Caco-2 (cell line): ENCODE results near the gene SMIM33. TPM values are rescaled to one million over a fixed set of nuclear protein-coding genes. Genes with fewer than 3 reads are reported as not detected.

ENCODE experiments used
- BruUV-seq: library from RNA; stranded (reverse); fragments of 400-500 nt; replicated peaks from 2 replicates; lab custom pipeline; 2021; lab: Mats Ljungman, UMichigan
- CTCF ChIA-PET: fragments of 300-600 bp; sonication (Branson Sonifier 250); formaldehyde crosslinking; loops from one replicate; lab custom pipeline; 2022; ENCODE audit warnings: antibody characterized with exemption; lab: Charles Lee
- POLR2A ChIA-PET: fragments of 300-600 bp; sonication (Branson Sonifier 250); formaldehyde crosslinking; loops from one replicate; lab custom pipeline; 2022; ENCODE audit warnings: antibody characterized with exemption; lab: Charles Lee
- DNase-seq, 2 experiments: peaks; one replicate each; pipeline versions ENCODE4 v3.0.0 to v3.0.0-alpha.2; 2020 to 2022
- H3K27me3 ChIP-seq: replicated peaks from 2 replicates; pipeline ENCODE4 v1.6.0; 2011; ENCODE audit warnings: low read length; ENCODE audit not compliant: control insufficient read depth, insufficient read depth
- H3K36me3 ChIP-seq: 2 replicates; pipeline ENCODE4 v1.5.1; 2011; ENCODE audit warnings: low read length; ENCODE audit not compliant: control insufficient read depth, insufficient read depth
- H3K4me1 ChIP-seq: fragments of 250-450 bp; sonication (Bioruptor Pico); 2 replicates; pipeline ENCODE4 v1.5.1; 2020; ENCODE audit warnings: mild to moderate bottlenecking
- H3K4me3 ChIP-seq: 2 replicates; pipeline ENCODE4 v1.5.1; 2011; ENCODE audit warnings: low read depth, mild to moderate bottlenecking, control low read depth, low read length
- H3K9me3 ChIP-seq: fragments of 250-450 bp; sonication (Bioruptor Pico); 2 replicates; pipeline ENCODE4 v1.5.1; 2020; ENCODE audit warnings: mild to moderate bottlenecking, moderate library complexity
- H3K27ac Mint-ChIP-seq: one replicate; pipeline ENCODE4 v1.8.0; 2022; ENCODE audit warnings: mixed read lengths; ENCODE audit not compliant: unreplicated experiment
- H3K27me3 Mint-ChIP-seq: one replicate; pipeline ENCODE4 v1.8.0; 2022; ENCODE audit warnings: mixed read lengths; ENCODE audit not compliant: insufficient read depth, unreplicated experiment
- H3K36me3 Mint-ChIP-seq: one replicate; pipeline ENCODE4 v1.8.0; 2022; ENCODE audit warnings: mild to moderate bottlenecking, mixed read lengths; ENCODE audit not compliant: insufficient read depth, unreplicated experiment
- H3K4me1 Mint-ChIP-seq: one replicate; pipeline ENCODE4 v1.8.0; 2022; ENCODE audit warnings: low read depth, mixed read lengths; ENCODE audit not compliant: unreplicated experiment
- H3K4me3 Mint-ChIP-seq: one replicate; pipeline ENCODE4 v1.8.0; 2022; ENCODE audit warnings: mild to moderate bottlenecking, moderate library complexity, mixed read lengths; ENCODE audit not compliant: unreplicated experiment
- H3K9me3 Mint-ChIP-seq: one replicate; pipeline ENCODE4 v1.8.0; 2022; ENCODE audit warnings: mixed read lengths; ENCODE audit not compliant: unreplicated experiment
- CTCF ChIP-seq, 2 experiments: fragments of 200-600 bp in 1 of 2; IDR thresholded peaks; 1 replicate in 1 of 2; 2 replicates in 1 of 2; pipeline versions ENCODE4 v1.5.1 to v1.8.0; 2011 to 2022; ENCODE audit warnings: antibody characterized with exemption in 1 of 2, control low read depth in 1 of 2, inconsistent platforms in 1 of 2, low read depth in 1 of 2, low read length in 1 of 2, mild to moderate bottlenecking in 1 of 2, moderate library complexity in 1 of 2; ENCODE audit not compliant: insufficient read depth in 1 of 2, severe bottlenecking in 1 of 2, unreplicated experiment in 1 of 2
- intact Hi-C: fragments of 100-400 bp; cut with micrococcal nuclease; formaldehyde crosslinking; loops from one replicate; pipeline ENCODE4 v1.10.0; 2022; ENCODE audit not compliant: unreplicated experiment
- total RNA-seq: library from RNA; stranded (reverse); gene quantifications from 2 replicates; pipeline ENCODE4 v1.2.3, GENCODE V29; 2022

SMIM33 gene
- total RNA-seq, 1 experiment from 2014 or later = not detected

- intact Hi-C loops = no loop called here
- CTCF ChIA-PET = no interaction called here
- Mint-ChIP-seq H3K27ac (no peak overlapping the region), H3K27me3 (no peaks in the 10 kb centered on the region), H3K9me3 (no peaks in the 10 kb centered on the region), H3K4me3 (no peak overlapping the region), H3K36me3 (no peaks in the 10 kb centered on the region), H3K4me1 (no peaks in the 10 kb centered on the region)
- Histone ChIP-seq H3K4me1 (peaks cover 2% of the 10 kb centered on the region), H3K9me3 (no peaks in the 10 kb centered on the region), H3K27me3 (no peaks in the 10 kb centered on the region), H3K4me3 (no peak overlapping the region), H3K36me3 (no peaks in the 10 kb centered on the region)
- DNase-seq = no peak
- no peak for TF ChIP-seq CTCF (IDR thresholded peaks at IDR 0.05; ENCODE audit: insufficient read depth in 1 of 2, low read depth in 1 of 2, low read length in 1 of 2, severe bottlenecking in 1 of 2, unreplicated experiment in 1 of 2)
- POLR2A ChIA-PET = no interaction called here
- no TSS peak for BruUV-seq
These were observed 16.9 kb upstream of the SMIM33 start for GRCh38 chr5:139453683-139454567.

GRCh38 chr5:139454568-139455290 lies 16.1 kb upstream of the SMIM33 start:
- Mint-ChIP-seq H3K4me3 (no peak overlapping the region), H3K9me3 (no peaks in the 10 kb centered on the region), H3K4me1 (no peaks in the 10 kb centered on the region), H3K27me3 (no peaks in the 10 kb centered on the region), H3K27ac (no peak overlapping the region), H3K36me3 (no peaks in the 10 kb centered on the region)
- DNase-seq = no peak
- BruUV-seq = no TSS peak
- ChIA-PET POLR2A (no interaction called here), CTCF (no interaction called here)
- no peak overlapping the region for H3K4me3 ChIP-seq
- peaks cover 10% of the 10 kb centered on the region for H3K4me1 ChIP-seq
- intact Hi-C loops = no loop called here
- no peaks in the 10 kb centered on the region for H3K27me3 ChIP-seq
- no peaks in the 10 kb centered on the region for H3K9me3 ChIP-seq
- TF ChIP-seq CTCF (IDR thresholded peaks at IDR 0.05; ENCODE audit: insufficient read depth in 1 of 2, low read depth in 1 of 2, low read length in 1 of 2, severe bottlenecking in 1 of 2, unreplicated experiment in 1 of 2) = no peak
- no peaks in the 10 kb centered on the region for H3K36me3 ChIP-seq

DNA sequence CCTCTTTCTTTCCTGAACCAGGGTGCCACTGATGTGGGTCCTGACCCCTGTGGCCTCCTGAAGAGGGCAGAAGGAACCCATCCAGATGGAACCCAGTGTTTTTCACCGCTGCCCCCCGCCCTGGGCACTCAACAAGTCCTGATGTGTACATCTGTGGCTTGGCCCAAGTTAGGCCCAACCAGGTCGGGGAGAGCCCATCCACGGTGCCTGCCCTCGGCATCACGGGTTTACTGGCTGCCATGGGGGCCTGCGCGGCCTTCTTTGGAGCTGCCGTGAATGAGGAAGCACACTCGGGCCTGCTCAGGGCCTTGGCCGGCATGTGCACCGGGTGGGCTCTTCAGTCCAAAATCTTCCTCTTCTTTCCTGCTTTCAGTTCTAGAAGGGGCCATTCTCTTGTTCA lies 14.0 kb upstream of the SMIM33 start:
- TF ChIP-seq CTCF (IDR thresholded peaks at IDR 0.05; ENCODE audit: insufficient read depth in 1 of 2, low read depth in 1 of 2, low read length in 1 of 2, severe bottlenecking in 1 of 2, unreplicated experiment in 1 of 2) = no peak
- Mint-ChIP-seq H3K27me3 (no peaks in the 10 kb centered on the region), H3K27ac (no peak overlapping the region), H3K9me3 (no peaks in the 10 kb centered on the region), H3K4me3 (no peak overlapping the region), H3K4me1 (no peaks in the 10 kb centered on the region), H3K36me3 (no peaks in the 10 kb centered on the region)
- intact Hi-C loops = no loop called here
- H3K4me1 ChIP-seq = peaks cover 12% of the 10 kb centered on the region
- no peaks in the 10 kb centered on the region for H3K27me3 ChIP-seq
- H3K36me3 ChIP-seq = no peaks in the 10 kb centered on the region
- ChIA-PET CTCF (no interaction called here), POLR2A (no interaction called here)
- no peak for DNase-seq
- no peaks in the 10 kb centered on the region for H3K9me3 ChIP-seq
- H3K4me3 ChIP-seq = no peak overlapping the region
- no TSS peak for BruUV-seq
